T-helper 1 cell treated with Interleukin-12 subunit alpha and Interleukin-12 subunit beta and Interleukin-4 antibody, amounts not matched to agents 30 μg/mL and 1 μg/mL, for 36 hours (primary cell): ENCODE results near the gene DRC1.

Experiments used
- H3K27ac Mint-ChIP-seq: one replicate; pipeline ENCODE4 v1.8.0; 2021; ENCODE audit warnings: mild to moderate bottlenecking, mixed read lengths
- H3K27me3 Mint-ChIP-seq: one replicate; pipeline ENCODE4 v1.8.0; 2021; ENCODE audit warnings: low read depth, mixed read lengths
- H3K36me3 Mint-ChIP-seq: one replicate; pipeline ENCODE4 v1.8.0; 2021; ENCODE audit warnings: low read depth, mixed read lengths
- H3K4me1 Mint-ChIP-seq: one replicate; pipeline ENCODE4 v1.8.0; 2021; ENCODE audit warnings: low read depth, mixed read lengths
- H3K4me3 Mint-ChIP-seq: one replicate; pipeline ENCODE4 v1.8.0; 2021; ENCODE audit warnings: mild to moderate bottlenecking, moderate library complexity, mixed read lengths
- H3K9me3 Mint-ChIP-seq: one replicate; pipeline ENCODE4 v1.8.0; 2021; ENCODE audit warnings: mixed read lengths

Gene DRC1

GRCh38 chr2:26380281-26380680 lies 21.4 kb upstream of the DRC1 start:
- Mint-ChIP-seq H3K4me1 (peaks cover 29% of the 10 kb centered on the region), H3K27me3 (no peaks in the 10 kb centered on the region), H3K36me3 (peaks cover 32% of the 10 kb centered on the region), H3K27ac (no peak overlapping the region), H3K9me3 (no peaks in the 10 kb centered on the region), H3K4me3 (no peak overlapping the region)

DNA sequence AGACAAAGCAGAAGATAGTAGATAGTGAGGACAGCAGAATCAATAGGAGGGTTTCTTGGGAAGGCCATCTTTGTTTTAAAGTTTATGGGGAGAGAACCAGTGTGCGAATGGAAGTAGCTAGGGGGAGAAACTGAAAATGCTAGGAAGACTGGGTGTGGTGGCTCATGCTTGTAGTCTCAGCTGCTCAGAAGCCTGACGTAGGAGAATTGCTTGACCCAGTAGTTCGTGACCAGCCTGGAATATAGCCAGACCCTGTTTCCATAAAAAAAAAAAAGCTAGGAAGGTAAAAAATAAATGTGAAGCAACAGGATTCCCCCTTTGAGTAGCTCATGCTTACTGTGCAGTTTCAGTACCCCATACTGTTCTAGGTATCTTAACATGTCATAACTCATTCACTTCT lies 19.2 kb upstream of the DRC1 start:
- H3K4me3 Mint-ChIP-seq: no peak overlapping the region
- H3K27me3 Mint-ChIP-seq: no peaks in the 10 kb centered on the region
- no peak overlapping the region for H3K27ac Mint-ChIP-seq
- H3K36me3 Mint-ChIP-seq: peaks cover 35% of the 10 kb centered on the region
- peaks cover 21% of the 10 kb centered on the region for H3K4me1 Mint-ChIP-seq
- no peaks in the 10 kb centered on the region for H3K9me3 Mint-ChIP-seq

DNA sequence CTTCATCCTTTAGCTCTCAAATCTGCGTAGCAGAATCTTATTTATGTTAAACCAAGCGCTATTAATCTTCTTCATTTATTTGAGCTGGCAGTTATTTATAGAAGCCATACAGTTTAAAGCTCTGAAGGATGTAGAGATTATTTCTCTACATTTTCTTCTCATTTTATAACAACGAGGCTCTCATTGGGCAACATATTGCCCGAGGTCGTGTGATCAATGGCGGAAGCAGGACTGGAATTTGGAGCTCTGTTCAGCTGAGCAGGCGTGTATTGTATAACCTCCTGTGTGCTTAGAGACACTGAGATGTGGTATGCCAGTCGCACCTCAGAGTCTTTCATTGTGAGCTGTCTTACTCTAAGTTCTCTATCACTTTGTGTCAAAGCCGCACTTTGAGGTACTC lies 17.5 kb upstream of the DRC1 start:
- H3K9me3 Mint-ChIP-seq: no peaks in the 10 kb centered on the region
- H3K4me3 Mint-ChIP-seq: no peak overlapping the region
- peaks cover 28% of the 10 kb centered on the region for H3K36me3 Mint-ChIP-seq
- H3K27me3 Mint-ChIP-seq: no peaks in the 10 kb centered on the region
- peaks cover 9% of the 10 kb centered on the region for H3K4me1 Mint-ChIP-seq
- H3K27ac Mint-ChIP-seq: no peak overlapping the region

GRCh38 chr2:26384597-26384996 lies 17.1 kb upstream of the DRC1 start:
- H3K36me3 Mint-ChIP-seq: peaks cover 32% of the 10 kb centered on the region
- no peaks in the 10 kb centered on the region for H3K27me3 Mint-ChIP-seq

GRCh38 chr2:26387189-26387588 lies 14.5 kb upstream of the DRC1 start:
- H3K9me3 Mint-ChIP-seq: no peaks in the 10 kb centered on the region
- H3K36me3 Mint-ChIP-seq: peaks cover 34% of the 10 kb centered on the region
- H3K4me1 Mint-ChIP-seq: peaks cover 6% of the 10 kb centered on the region
- H3K27me3 Mint-ChIP-seq: no peaks in the 10 kb centered on the region
- H3K27ac Mint-ChIP-seq: no peak overlapping the region
- H3K4me3 Mint-ChIP-seq: no peak overlapping the region

More at GRCh38 chr2:26384597-26384996, 17.1 kb upstream of the DRC1 start:
- H3K27ac Mint-ChIP-seq: no peak overlapping the region
- peaks cover 9% of the 10 kb centered on the region for H3K4me1 Mint-ChIP-seq
- no peaks in the 10 kb centered on the region for H3K9me3 Mint-ChIP-seq
- H3K4me3 Mint-ChIP-seq: no peak overlapping the region

DNA sequence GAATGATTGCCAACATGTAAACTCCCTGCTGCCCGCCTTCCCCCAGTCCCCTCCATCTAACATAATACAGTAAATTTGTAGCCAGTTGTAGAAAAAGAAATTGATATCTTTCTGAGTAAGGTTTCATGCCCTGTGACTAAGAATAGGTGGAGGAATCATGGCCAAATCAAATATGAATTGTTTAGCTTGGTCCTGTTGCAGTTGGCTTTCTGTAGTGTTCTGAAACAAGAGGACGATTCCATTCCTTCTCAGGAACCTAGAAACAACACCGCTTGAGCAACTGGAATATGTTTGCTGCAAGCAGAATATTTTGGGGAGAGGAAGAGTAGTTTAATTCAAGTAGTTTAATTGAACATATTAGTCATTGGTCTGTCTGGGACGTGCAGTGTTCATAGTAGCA lies 7.0 kb upstream of the DRC1 start:
- peaks cover 16% of the 10 kb centered on the region for H3K36me3 Mint-ChIP-seq
- no peak overlapping the region for H3K4me3 Mint-ChIP-seq
- H3K27ac Mint-ChIP-seq: no peak overlapping the region
- no peaks in the 10 kb centered on the region for H3K9me3 Mint-ChIP-seq
- H3K27me3 Mint-ChIP-seq: no peaks in the 10 kb centered on the region
- peaks cover 12% of the 10 kb centered on the region for H3K4me1 Mint-ChIP-seq

- no peak overlapping the region for H3K4me3 Mint-ChIP-seq
- peaks cover 16% of the 10 kb centered on the region for H3K4me1 Mint-ChIP-seq
- no peak overlapping the region for H3K27ac Mint-ChIP-seq
- peaks cover 12% of the 10 kb centered on the region for H3K36me3 Mint-ChIP-seq
- H3K9me3 Mint-ChIP-seq: no peaks in the 10 kb centered on the region
- no peaks in the 10 kb centered on the region for H3K27me3 Mint-ChIP-seq
Measured at GRCh38 chr2:26395394-26395793, 6.3 kb upstream of the DRC1 start.

- Mint-ChIP-seq H3K27ac (peak overlapping the region; percentile 22), H3K36me3 (peaks cover 7% of the 10 kb centered on the region), H3K9me3 (no peaks in the 10 kb centered on the region), H3K27me3 (no peaks in the 10 kb centered on the region), H3K4me1 (peaks cover 15% of the 10 kb centered on the region), H3K4me3 (no peak overlapping the region)
Measured at GRCh38 chr2:26396734-26397298, 4.9 kb upstream of the DRC1 start.

DNA sequence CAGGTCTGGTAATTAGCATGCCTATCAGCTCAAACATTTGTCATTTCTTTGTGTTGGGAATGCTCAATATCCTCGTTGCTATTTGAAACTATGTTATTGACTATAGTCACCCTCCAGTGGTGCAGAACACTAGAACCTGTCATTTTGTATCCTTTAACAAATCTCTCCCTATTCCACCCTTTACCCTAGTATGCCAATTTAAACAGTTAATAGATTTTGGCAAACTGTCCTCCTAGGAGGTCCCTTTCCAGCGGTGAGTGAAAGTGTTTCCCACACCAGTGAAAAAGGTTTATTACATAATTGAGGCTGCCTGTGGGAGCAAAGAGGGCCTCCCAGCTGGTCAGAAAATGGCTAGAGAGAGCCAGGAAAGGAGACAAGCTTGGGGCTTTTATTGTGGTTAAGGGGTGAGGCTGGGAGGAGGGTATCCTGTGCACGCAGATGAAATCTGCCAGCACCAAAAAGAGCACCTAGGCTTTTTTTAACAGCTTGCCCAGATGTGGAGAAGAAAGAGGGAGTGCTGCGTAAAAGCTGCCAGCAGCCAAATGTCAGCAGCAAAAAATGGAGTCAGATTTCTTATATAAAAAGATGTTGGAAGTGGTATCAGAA lies 1.8 kb upstream of the DRC1 start:
- Mint-ChIP-seq H3K9me3 (no peaks in the 10 kb centered on the region), H3K4me1 (peaks cover 15% of the 10 kb centered on the region), H3K4me3 (no peak overlapping the region), H3K27ac (no peak overlapping the region), H3K27me3 (no peaks in the 10 kb centered on the region), H3K36me3 (peaks cover 7% of the 10 kb centered on the region)

DNA sequence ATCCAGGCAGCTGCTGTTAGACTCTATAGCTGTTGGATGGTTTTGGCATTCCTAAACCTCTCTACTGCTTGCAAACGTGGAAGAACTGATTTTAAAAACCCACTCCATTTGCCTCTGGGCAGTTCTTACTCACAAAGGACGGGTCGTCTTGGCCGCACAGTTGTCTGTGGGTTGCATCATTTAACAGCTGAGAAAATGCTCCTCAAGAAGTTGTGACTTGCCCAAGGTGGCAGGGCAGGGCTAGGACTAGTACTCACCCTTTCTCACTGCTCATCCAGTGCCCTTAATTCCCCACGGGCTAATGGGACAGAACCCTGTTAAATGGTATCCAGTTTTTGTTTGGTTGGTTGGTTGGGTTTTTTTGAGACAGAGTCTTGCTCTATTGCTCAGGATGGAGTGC lies 997 bp upstream of the DRC1 start:
- H3K27me3 Mint-ChIP-seq: no peaks in the 10 kb centered on the region
- no peaks in the 10 kb centered on the region for H3K9me3 Mint-ChIP-seq
- H3K4me1 Mint-ChIP-seq: peaks cover 15% of the 10 kb centered on the region
- H3K27ac Mint-ChIP-seq: no peak overlapping the region
- H3K4me3 Mint-ChIP-seq: no peak overlapping the region
- H3K36me3 Mint-ChIP-seq: peaks cover 7% of the 10 kb centered on the region

GRCh38 chr2:26407526-26407925 lies 5.8 kb downstream of the DRC1 start:
- peaks cover 13% of the 10 kb centered on the region for H3K4me1 Mint-ChIP-seq
- no peak overlapping the region for H3K4me3 Mint-ChIP-seq
- no peak overlapping the region for H3K27ac Mint-ChIP-seq
- peaks cover 4% of the 10 kb centered on the region for H3K36me3 Mint-ChIP-seq
- peaks cover 12% of the 10 kb centered on the region for H3K27me3 Mint-ChIP-seq
- no peaks in the 10 kb centered on the region for H3K9me3 Mint-ChIP-seq

DNA sequence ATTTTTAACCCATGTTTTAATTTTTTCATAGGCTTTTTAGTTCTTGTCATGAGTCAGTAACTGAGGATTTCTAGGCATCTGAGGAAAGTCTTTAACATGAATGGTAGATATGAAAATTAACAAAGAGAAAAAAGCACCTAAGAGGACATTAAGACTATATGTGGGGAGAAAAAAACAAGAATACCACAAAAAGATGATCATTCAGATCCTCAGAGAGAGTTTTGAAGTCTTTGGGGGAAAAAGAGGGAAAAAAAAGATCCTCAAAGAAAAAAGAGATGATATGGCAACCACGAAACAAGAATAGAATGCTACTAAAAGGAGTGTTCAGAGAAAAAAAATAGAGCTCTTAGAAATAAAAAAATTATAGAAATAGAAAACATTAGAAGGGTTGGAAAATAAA lies 8.1 kb downstream of the DRC1 start:
- no peaks in the 10 kb centered on the region for H3K9me3 Mint-ChIP-seq
- peaks cover 4% of the 10 kb centered on the region for H3K36me3 Mint-ChIP-seq
- H3K4me3 Mint-ChIP-seq: no peak overlapping the region
- no peak overlapping the region for H3K27ac Mint-ChIP-seq
- H3K27me3 Mint-ChIP-seq: peaks cover 12% of the 10 kb centered on the region
- H3K4me1 Mint-ChIP-seq: peaks cover 14% of the 10 kb centered on the region

DNA sequence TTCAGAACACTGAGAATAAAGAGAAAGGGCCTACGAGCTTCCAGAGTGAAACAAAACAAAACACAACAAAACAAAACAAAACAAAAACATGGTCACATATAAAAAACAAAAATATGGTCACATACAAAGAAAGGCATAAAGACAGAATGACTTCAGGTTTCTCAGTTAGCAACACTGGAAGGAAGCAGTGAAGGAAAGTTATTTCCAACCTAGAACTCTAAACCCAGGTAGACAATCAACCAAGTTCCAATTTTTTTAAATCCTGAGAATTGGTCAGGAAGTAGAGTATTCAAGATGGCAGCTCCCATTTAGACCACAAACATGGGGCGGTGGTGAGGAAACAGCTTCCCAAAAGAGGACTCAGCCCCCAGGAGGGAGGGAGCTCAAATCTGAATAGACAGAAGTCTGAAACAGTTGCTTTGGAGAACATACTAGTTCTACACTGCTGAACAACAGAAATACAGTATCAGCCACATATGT lies 9.1 kb downstream of the DRC1 start:
- Mint-ChIP-seq H3K36me3 (peaks cover 4% of the 10 kb centered on the region), H3K4me3 (no peak overlapping the region), H3K4me1 (peaks cover 14% of the 10 kb centered on the region), H3K27me3 (peaks cover 12% of the 10 kb centered on the region), H3K9me3 (no peaks in the 10 kb centered on the region), H3K27ac (no peak overlapping the region)

DNA sequence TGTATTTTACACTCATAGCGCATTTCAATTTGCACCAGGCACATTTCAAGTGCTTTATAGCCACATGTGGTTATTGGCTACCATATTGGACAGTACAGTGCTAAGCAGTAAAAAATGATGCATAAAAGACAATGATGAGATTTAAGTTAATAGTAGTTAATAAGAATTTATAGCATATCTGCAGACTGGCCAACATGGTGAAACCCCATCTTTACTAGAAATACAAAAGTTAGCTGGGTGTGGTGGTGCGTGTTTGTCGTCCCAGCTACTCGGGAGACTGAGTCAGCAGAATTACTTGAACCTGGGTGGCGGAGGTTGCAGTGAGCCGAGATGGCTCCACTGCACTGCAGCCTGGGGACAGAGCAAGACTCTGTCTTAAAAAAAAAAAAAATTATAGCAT lies 9.7 kb downstream of the DRC1 start:
- H3K9me3 Mint-ChIP-seq: no peaks in the 10 kb centered on the region
- H3K27me3 Mint-ChIP-seq: peaks cover 13% of the 10 kb centered on the region

GRCh38 chr2:26412091-26412673 lies 10.5 kb downstream of the DRC1 start:
- H3K36me3 Mint-ChIP-seq: peaks cover 4% of the 10 kb centered on the region
- no peaks in the 10 kb centered on the region for H3K9me3 Mint-ChIP-seq
- peak overlapping the region; percentile 90 for H3K27ac Mint-ChIP-seq
- H3K4me1 Mint-ChIP-seq: peaks cover 14% of the 10 kb centered on the region
- H3K4me3 Mint-ChIP-seq: peak overlapping the region; percentile 85
- H3K27me3 Mint-ChIP-seq: peaks cover 15% of the 10 kb centered on the region

More for the DNA sequence above, 9.7 kb downstream of the DRC1 start:
- peaks cover 4% of the 10 kb centered on the region for H3K36me3 Mint-ChIP-seq
- peak overlapping the region; percentile 90 for H3K27ac Mint-ChIP-seq
- H3K4me1 Mint-ChIP-seq: peaks cover 14% of the 10 kb centered on the region
- peak overlapping the region; percentile 85 for H3K4me3 Mint-ChIP-seq
